ENCODE results near the gene ASXL3. TPM values are rescaled to one million over a fixed set of nuclear protein-coding genes. Genes with fewer than 3 reads are reported as not detected.

ASXL3 gene
- total RNA-seq, 1 donor: 0.54 TPM

- no peak for TF ChIP-seq CTCF (IDR thresholded peaks at IDR 0.05; ENCODE audit: insufficient read depth, low read length)
- no peak overlapping the region for H3K4me3 ChIP-seq (ENCODE audit: low read depth, low read length)
- no peak for DNase-seq (ENCODE audit: low read depth)
These were observed 177.4 kb downstream of the ASXL3 start for GRCh38 chr18:33755391-33755790.

- peak overlapping the region; percentile 5 for H3K4me3 ChIP-seq (ENCODE audit: low read depth, low read length)
- DNase-seq (ENCODE audit: low read depth): peak; percentile 90
- no peak for TF ChIP-seq CTCF (IDR thresholded peaks at IDR 0.05; ENCODE audit: insufficient read depth, low read length)
These were observed 178.0 kb downstream of the ASXL3 start for GRCh38 chr18:33755931-33756560.

DNA sequence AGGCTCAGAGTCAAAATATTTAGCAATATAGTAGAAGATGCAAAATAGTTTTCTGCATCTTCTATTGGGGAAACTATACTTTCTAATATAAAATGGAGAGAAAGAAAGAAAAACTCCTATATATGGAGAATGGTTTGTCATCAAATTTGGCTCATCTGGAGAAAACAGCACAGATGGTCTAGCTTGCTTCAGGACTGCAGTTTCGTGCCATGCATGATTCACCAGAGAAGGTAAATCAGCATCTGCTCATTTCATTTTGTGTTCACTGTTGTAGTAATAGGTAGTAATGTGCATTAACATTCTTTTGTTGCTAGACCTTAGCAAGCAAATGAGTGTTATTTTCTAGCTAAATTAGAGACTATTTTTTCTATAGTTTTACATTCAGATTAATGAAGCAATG, 179.0 kb downstream of the ASXL3 start:
- TF ChIP-seq CTCF (IDR thresholded peaks at IDR 0.05; ENCODE audit: insufficient read depth, low read length): no peak
- no peak overlapping the region for H3K4me3 ChIP-seq (ENCODE audit: low read depth, low read length)
- DNase-seq (ENCODE audit: low read depth): peak; percentile 48

DNA sequence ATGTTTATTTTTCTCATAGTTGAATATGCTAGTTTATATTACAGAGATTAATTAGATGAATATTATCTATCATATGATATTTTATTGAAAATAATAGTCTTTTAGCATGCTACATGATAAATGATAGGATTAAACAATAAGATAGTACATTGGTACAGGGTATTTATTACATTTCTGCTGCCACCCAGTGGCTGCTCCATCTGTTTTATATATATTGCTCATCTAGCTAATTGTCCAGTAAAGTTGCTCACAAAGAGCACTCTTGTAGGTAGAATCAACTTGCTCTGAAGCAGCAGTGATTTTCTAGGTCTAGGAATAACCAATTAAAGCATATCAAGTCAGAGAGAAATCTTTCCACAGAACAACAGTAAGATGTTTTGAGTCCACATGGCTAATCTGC, 183.3 kb downstream of the ASXL3 start:
- DNase-seq (ENCODE audit: low read depth): peak; percentile 65
- H3K4me3 ChIP-seq (ENCODE audit: low read depth, low read length): no peak overlapping the region
- TF ChIP-seq CTCF (IDR thresholded peaks at IDR 0.05; ENCODE audit: insufficient read depth, low read length): peak; percentile 45

DNA sequence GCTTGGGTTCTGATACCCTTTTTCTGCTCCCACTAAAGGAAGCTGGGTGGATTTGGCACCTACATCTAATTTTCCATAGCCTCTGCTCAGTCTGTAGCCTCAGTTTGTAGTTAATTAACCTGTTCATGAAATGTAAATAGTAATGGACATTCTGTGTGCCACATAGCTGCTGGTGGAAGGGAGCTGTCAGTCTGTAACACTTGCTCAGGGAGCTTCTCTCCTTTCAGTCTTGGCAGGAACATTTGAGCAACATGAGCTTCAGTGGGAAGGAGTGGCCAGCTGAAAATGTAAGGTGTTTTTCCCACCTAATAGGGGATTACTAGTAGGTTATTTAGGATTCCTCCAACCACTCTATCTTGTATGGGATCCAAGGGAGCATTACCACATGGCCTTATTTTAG, 203.4 kb downstream of the ASXL3 start:
- no peak overlapping the region for H3K4me3 ChIP-seq (ENCODE audit: low read depth, low read length)
- DNase-seq (ENCODE audit: low read depth): no peak
- TF ChIP-seq CTCF (IDR thresholded peaks at IDR 0.05; ENCODE audit: insufficient read depth, low read length): no peak

Other genes starting within 250 kb of the ASXL3 start
- 0.72 and 0.74 TPM in 2 replicates for gene CCDC178, start 137.5 kb upstream of the ASXL3 start, total RNA-seq (ENCODE audit: low replicate concordance)

Data from fibroblast of the aortic adventitia (primary cell).